AG09309 (cell line): ENCODE data around the gene DPEP2.
A peak's percentile ranks its signal among the peaks of the same experiment; 100 is the strongest.
"Not testable (repeated sequence)": the region's sequence is repeated elsewhere in the genome, so short reads cannot be mapped to it uniquely, and the experiment has no call there.

Source experiments
- DNase-seq: peaks from one replicate; pipeline ENCODE4 v3.0.0-alpha.2; 2010; ENCODE audit warnings: low read depth
- H3K4me3 ChIP-seq: 2 replicates; pipeline ENCODE4 v1.5.1; 2011; ENCODE audit warnings: mild to moderate bottlenecking, low read depth, low read length, moderate library complexity; ENCODE audit not compliant: control insufficient read depth
- CTCF ChIP-seq: IDR thresholded peaks from 2 replicates; pipeline ENCODE4 v1.5.1; 2011; ENCODE audit warnings: mild to moderate bottlenecking, low read depth, low read length, inconsistent platforms; ENCODE audit not compliant: insufficient read depth, control insufficient read depth; ENCODE audit errors: missing control alignments

Gene DPEP2

GRCh38 chr16:68035227-68035626, 35.9 kb upstream of the DPEP2 start:
- no peak for DNase-seq
- no peak for TF ChIP-seq CTCF
- H3K4me3 ChIP-seq = no peak overlapping the region

GRCh38 chr16:68033101-68033500, 33.8 kb upstream of the DPEP2 start:
- H3K4me3 ChIP-seq = no peak overlapping the region
- DNase-seq = no peak
- TF ChIP-seq CTCF = no peak

GRCh38 chr16:68031951-68032350, 32.7 kb upstream of the DPEP2 start:
- no peak overlapping the region for H3K4me3 ChIP-seq
- TF ChIP-seq CTCF = no peak
- no peak for DNase-seq

GRCh38 chr16:68030108-68030507, 30.8 kb upstream of the DPEP2 start:
- H3K4me3 ChIP-seq = not testable (repeated sequence)

GRCh38 chr16:68028996-68029395, 29.7 kb upstream of the DPEP2 start:
- no peak for TF ChIP-seq CTCF
- no peak overlapping the region for H3K4me3 ChIP-seq
- DNase-seq = no peak

More at GRCh38 chr16:68030108-68030507, 30.8 kb upstream of the DPEP2 start:
- DNase-seq = not testable (repeated sequence)

- peak; percentile 46 for DNase-seq
- no peak for TF ChIP-seq CTCF
- H3K4me3 ChIP-seq = peak within 1 kb of the TSS; percentile 81
Measured at GRCh38 chr16:68022728-68023537, 23.6 kb upstream of the DPEP2 start, which contains the start of the genes DDX28 and DUS2. DDX28 (minus strand) TSS chr16:68023232; CDS start chr16:68023202, 30 bp downstream. DUS2 (plus strand) TSS chr16:68023284; CDS start chr16:68038024, 14,740 bp downstream.

GRCh38 chr16:68022278-68022727, 23.0 kb upstream of the DPEP2 start:
- DNase-seq = no peak
- peak overlapping the region; percentile 81 for H3K4me3 ChIP-seq
- TF ChIP-seq CTCF = no peak
